ENCODE data around the gene FBXO22.

- no peak for TF ChIP-seq CTCF (IDR thresholded peaks at IDR 0.05)
- TF ChIP-seq POLR2A (IDR thresholded peaks at IDR 0.05) = no peak
Observed at GRCh38 chr15:75887178-75887577, 16.5 kb upstream of the FBXO22 start.
